A549 (cell line): ENCODE data around the gene DIP2C. TPM values are rescaled to one million over a fixed set of nuclear protein-coding genes. Genes with fewer than 3 reads are reported as not detected.

Experiments used
- ATAC-seq, 2 experiments: fragments of 200-7000 bp in 1 of 2; fragments of >200 bp in 1 of 2; cut with Nextera tagmentation in 1 of 2; cut with Tn5 transposase in 1 of 2; 3 replicates each; pipeline versions ENCODE4 v1.8.0 to v1.9.1; 2018 to 2020; ENCODE audit warnings: mild to moderate bottlenecking in 1 of 2, moderate library complexity in 1 of 2
- CTCF ChIA-PET: fragments of 300-600 bp; sonication (Branson Sonifier 250); formaldehyde crosslinking; extraction: SDS; loops from one replicate; lab custom pipeline; 2021; ENCODE audit warnings: antibody characterized with exemption, inconsistent platforms; lab: Yijun Ruan, JAX
- POLR2A ChIA-PET: fragments of 350-600 bp; formaldehyde crosslinking; extraction: SDS; loops from one replicate; lab custom pipeline; 2021; ENCODE audit warnings: antibody characterized with exemption, inconsistent platforms; lab: Yijun Ruan, JAX
- DNase-seq, 2 experiments: peaks; one replicate each; pipeline versions ENCODE4 v3.0.0 to v3.0.0-alpha.2; 2011 to 2016; ENCODE audit warnings: low read depth in 1 of 2, low spot score in 1 of 2
- FAIRE-seq: peaks from 2 replicates; lab custom pipeline; 2011; peaks lifted over from hg19 to GRCh38; lab: Jason Lieb, UNC
- H3K27ac ChIP-seq, 2 experiments: fragments of >200 bp; sonication (Bioruptor Twin); formaldehyde crosslinking; 3 replicates each; pipeline ENCODE4 v1.5.1; 2016 to 2017
- H3K4me1 ChIP-seq: fragments of >200 bp; sonication (Bioruptor Twin); formaldehyde crosslinking; 3 replicates; pipeline ENCODE4 v1.6.1; 2016
- H3K4me2 ChIP-seq: fragments of >200 bp; sonication (Bioruptor Twin); formaldehyde crosslinking; 3 replicates; pipeline ENCODE4 v1.6.1; 2016
- H3K4me3 ChIP-seq: fragments of >200 bp; sonication (Bioruptor Twin); formaldehyde crosslinking; 3 replicates; pipeline ENCODE4 v1.5.1; 2016
- H3K9me3 ChIP-seq: fragments of >200 bp; sonication (Bioruptor Twin); formaldehyde crosslinking; 3 replicates; pipeline ENCODE4 v1.6.1; 2016
- BHLHE40 ChIP-seq: IDR thresholded peaks from 2 replicates; pipeline ENCODE4 v1.6.1; 2012; ENCODE audit warnings: low read depth, low read length, inconsistent platforms
- CBX8 ChIP-seq: fragments of 200-600 bp; sonication (generic); IDR thresholded peaks from 2 replicates; pipeline ENCODE4 v1.6.1; 2016
- CEBPB ChIP-seq, 2 experiments: fragments of >200 bp in 1 of 2; sonication (Bioruptor Twin) in 1 of 2; formaldehyde crosslinking in 1 of 2; IDR thresholded peaks; 2 replicates each; pipeline ENCODE4 v1.6.1; 2012 to 2016
- CHD4 ChIP-seq: fragments of 200-600 bp; sonication (generic); IDR thresholded peaks from 2 replicates; pipeline ENCODE4 v1.6.1; 2016; ENCODE audit warnings: antibody characterized with exemption, mild to moderate bottlenecking, borderline replicate concordance
- ELK1 ChIP-seq: fragments of 150-350 bp; IDR thresholded peaks from 2 replicates; pipeline ENCODE4 v1.6.1; 2014; ENCODE audit warnings: low read depth, mild to moderate bottlenecking, low read length
- ESRRA ChIP-seq: fragments of 150-350 bp; IDR thresholded peaks from 2 replicates; pipeline ENCODE4 v1.6.1; 2014; ENCODE audit warnings: mild to moderate bottlenecking, low read length, borderline replicate concordance
- FOSL2 ChIP-seq, 2 experiments: fragments of 450-650 bp in 1 of 2; fragments of >200 bp in 1 of 2; sonication (Bioruptor Twin) in 1 of 2; formaldehyde crosslinking; IDR thresholded peaks; 2 replicates each; pipeline versions ENCODE4 v1.5.0 to v1.6.1; 2016 to 2020; ENCODE audit warnings: mild to moderate bottlenecking in 1 of 2, moderate library complexity in 1 of 2
- FOXS1 ChIP-seq: fragments of 250-450 bp; sonication (Bioruptor Pico); IDR thresholded peaks from 2 replicates; pipeline ENCODE4 v1.5.0; 2020; ENCODE audit warnings: mild to moderate bottlenecking, moderate library complexity
- GATA3 ChIP-seq: IDR thresholded peaks from 2 replicates; pipeline ENCODE4 v1.6.1; 2012; ENCODE audit warnings: borderline replicate concordance
- HDAC2 ChIP-seq: fragments of 200-600 bp; sonication (generic); IDR thresholded peaks from 2 replicates; pipeline ENCODE4 v1.6.1; 2016
- HOXA7 ChIP-seq: fragments of 250-450 bp; sonication (Bioruptor Pico); IDR thresholded peaks from 2 replicates; pipeline ENCODE4 v1.5.0; 2020; ENCODE audit warnings: mild to moderate bottlenecking, moderate library complexity
- HOXB13 ChIP-seq: fragments of 250-450 bp; sonication (Bioruptor Pico); IDR thresholded peaks from 2 replicates; pipeline ENCODE4 v1.5.0; 2020; ENCODE audit warnings: low read depth, mild to moderate bottlenecking, moderate library complexity
- JUN ChIP-seq, 2 experiments: fragments of >200 bp; sonication (Bioruptor Twin); formaldehyde crosslinking; IDR thresholded peaks; 2 replicates in 1 of 2; 3 replicates in 1 of 2; pipeline ENCODE4 v1.6.1; 2016 to 2017
- KDM1A ChIP-seq: fragments of 200-600 bp; sonication (generic); IDR thresholded peaks from 2 replicates; pipeline ENCODE4 v1.6.1; 2016; ENCODE audit warnings: low read depth, mild to moderate bottlenecking
- NFE2L2 ChIP-seq: fragments of 150-350 bp; conservative IDR thresholded peaks from 2 replicates; pipeline ENCODE4 v1.6.1; 2014; ENCODE audit warnings: low read length
- RARB ChIP-seq: fragments of 250-450 bp; sonication (Bioruptor Pico); IDR thresholded peaks from 2 replicates; pipeline ENCODE4 v1.8.0; 2021; ENCODE audit warnings: mild to moderate bottlenecking, moderate library complexity
- RNF2 ChIP-seq: fragments of 200-600 bp; sonication (generic); IDR thresholded peaks from 2 replicates; pipeline ENCODE4 v1.6.1; 2016; ENCODE audit warnings: low read depth, mild to moderate bottlenecking, antibody characterized with exemption, moderate library complexity, borderline replicate concordance
- TP53 ChIP-seq: fragments of 250-450 bp; sonication (Bioruptor Pico); IDR thresholded peaks from 2 replicates; pipeline ENCODE4 v1.5.0; 2021; ENCODE audit warnings: mild to moderate bottlenecking, moderate library complexity
- ZC3H11A ChIP-seq: fragments of 450-650 bp; IDR thresholded peaks from 2 replicates; pipeline ENCODE4 v1.6.1; 2014; ENCODE audit warnings: antibody characterized with exemption, mild to moderate bottlenecking
- ZNF302 ChIP-seq: fragments of 250-450 bp; sonication (Bioruptor Pico); IDR thresholded peaks from 2 replicates; pipeline ENCODE4 v1.9.0; 2021; ENCODE audit warnings: inconsistent platforms, mild to moderate bottlenecking, moderate library complexity
- ZSCAN20 ChIP-seq: fragments of 250-450 bp; sonication (Bioruptor Pico); IDR thresholded peaks from 2 replicates; pipeline ENCODE4 v1.8.0; 2022; ENCODE audit warnings: mild to moderate bottlenecking, moderate library complexity
- WGBS: methylation state at CpG from one replicate; pipeline ENCODE4 v1.1.6; 2017; ENCODE audit errors: missing lambda C conversion rate; 5-methylcytosine and 5-hydroxymethylcytosine counted together
- polyA plus RNA-seq, 4 experiments: library from polyadenylated mRNA; depleted of rRNA in 3 of 4; stranded (reverse); fragments of >200 nt; fragmentation: RNase III in 1 of 4; extraction: RNeasy Plus Mini Kit Qiagen cat#74134 plus additional on column Dnase treatment in 1 of 4; gene quantifications; 2 replicates in 3 of 4; 3 replicates in 1 of 4; pipeline ENCODE4 v1.2.3, GENCODE V29; 2011 to 2017

DIP2C gene
- polyA plus RNA-seq, 2 of the 4 experiments (the other 2 are of a cell fraction) = 3.7 to 5.0 TPM

GRCh38 chr10:667096-667495 lies 22.4 kb downstream of the DIP2C start:
- ATAC-seq = no peak

GRCh38 chr10:666237-667012 lies 23.0 kb downstream of the DIP2C start:
- no peak for DNase-seq
- WGBS = 93% methylated on average over 32 of the region's 37 CpGs
- no peak overlapping the region for H3K27ac ChIP-seq
- no peak overlapping the region for H3K4me2 ChIP-seq
- H3K4me3 ChIP-seq = no peak overlapping the region
- no peak for FAIRE-seq
- TF ChIP-seq TP53 (CRISPR knock-in tag) = no peak
- no peak for TF ChIP-seq CEBPB (IDR thresholded peaks at IDR 0.05)
- TF ChIP-seq ELK1 = no peak
- no peak for TF ChIP-seq ZNF302 (CRISPR knock-in tag)
- no peak for TF ChIP-seq NFE2L2
- TF ChIP-seq ZSCAN20 = no peak
- TF ChIP-seq JUN (IDR thresholded peaks at IDR 0.05) = no peak
- no peak for TF ChIP-seq GATA3
- TF ChIP-seq CBX8 = no peak
- no peak for TF ChIP-seq HOXB13 (CRISPR knock-in tag)
- no peak for TF ChIP-seq HDAC2
- TF ChIP-seq BHLHE40 = no peak
- TF ChIP-seq FOXS1 (CRISPR knock-in tag) = no peak
- TF ChIP-seq FOSL2 (IDR thresholded peaks at IDR 0.05) = no peak
- no peak for TF ChIP-seq FOSL2 (CRISPR knock-in tag; IDR thresholded peaks at IDR 0.05)
- TF ChIP-seq KDM1A = no peak
- no peaks in the 10 kb centered on the region for H3K4me1 ChIP-seq
- ATAC-seq = no peak
- H3K9me3 ChIP-seq = no peaks in the 10 kb centered on the region
- ChIA-PET CTCF (interaction anchor here (0.8 kb wide), 1 partner anchor 14 kb away, joined by 3 read pairs; no protein-coding TSS in a partner anchor), POLR2A (no interaction called here)

More at GRCh38 chr10:667096-667495, 22.4 kb downstream of the DIP2C start:
- ChIA-PET POLR2A (no interaction called here), CTCF (interaction anchor here (0.8 kb wide), 1 partner anchor 15 kb away, joined by 3 read pairs; no protein-coding TSS in a partner anchor)
- DNase-seq (no peak), FAIRE-seq (no peak)
- Histone ChIP-seq H3K4me3 (no peak overlapping the region), H3K27ac (no peak overlapping the region), H3K4me1 (no peaks in the 10 kb centered on the region), H3K4me2 (no peak overlapping the region), H3K9me3 (no peaks in the 10 kb centered on the region)
- TF ChIP-seq HOXA7 = no peak
- TF ChIP-seq CHD4 = no peak
- TF ChIP-seq NFE2L2 = no peak
- no peak for TF ChIP-seq ESRRA
- TF ChIP-seq RARB = no peak
- no peak for TF ChIP-seq RNF2
- WGBS = 92% methylated on average over 15 of the region's 15 CpGs

GRCh38 chr10:665579-666091 lies 23.8 kb downstream of the DIP2C start:
- no peak overlapping the region for H3K27ac ChIP-seq

More at GRCh38 chr10:665579-666091, 23.8 kb downstream of the DIP2C start:
- no peak for ATAC-seq
- CTCF ChIA-PET = no interaction called here
- 94% methylated on average over 30 of the region's 30 CpGs for WGBS
- no peak for FAIRE-seq
- POLR2A ChIA-PET = no interaction called here
- no peak for DNase-seq
- no peaks in the 10 kb centered on the region for H3K9me3 ChIP-seq
- H3K4me3 ChIP-seq = no peak overlapping the region
- H3K4me1 ChIP-seq = no peaks in the 10 kb centered on the region
- TF ChIP-seq ZC3H11A (no peak), KDM1A (no peak)
- no peak overlapping the region for H3K4me2 ChIP-seq
